Stimulated activated CD8-positive, alpha-beta memory T cell treated with anti-CD3 and anti-CD28 coated beads, Interleukin-7, amount 100 ng/mL, for 24 hours (primary cell): Measurements from ENCODE around the gene OPCML.

Experiments
- DNase-seq: peaks from one replicate; pipeline ENCODE4 v3.0.0-alpha.2; 2020; ENCODE audit warnings: low read depth

OPCML gene

GRCh38 chr11:132792341-132793140, 739.8 kb downstream of the OPCML start:
- no peak for DNase-seq

- DNase-seq: no peak
Observed at GRCh38 chr11:132790971-132791370, 741.3 kb downstream of the OPCML start.

GRCh38 chr11:132790466-132790865, 741.8 kb downstream of the OPCML start:
- DNase-seq: no peak

GRCh38 chr11:132788816-132789325, 743.4 kb downstream of the OPCML start:
- no peak for DNase-seq

GRCh38 chr11:132785878-132786277, 746.4 kb downstream of the OPCML start:
- DNase-seq: no peak

- no peak for DNase-seq
Observed at GRCh38 chr11:132784441-132784840, 747.9 kb downstream of the OPCML start.

GRCh38 chr11:132782102-132782501, 750.2 kb downstream of the OPCML start:
- DNase-seq: no peak

- DNase-seq: no peak
Observed at GRCh38 chr11:132780046-132780445, 752.3 kb downstream of the OPCML start.

GRCh38 chr11:132779497-132779896, 752.8 kb downstream of the OPCML start:
- no peak for DNase-seq

- no peak for DNase-seq
Observed at GRCh38 chr11:132777067-132777975, 755.0 kb downstream of the OPCML start.

GRCh38 chr11:132773751-132774150, 758.5 kb downstream of the OPCML start:
- DNase-seq: no peak

- no peak for DNase-seq
Observed at GRCh38 chr11:132772703-132773545, 759.4 kb downstream of the OPCML start.

GRCh38 chr11:132771746-132772145, 760.6 kb downstream of the OPCML start:
- DNase-seq: no peak

- no peak for DNase-seq
Observed at GRCh38 chr11:132770829-132771530, 761.3 kb downstream of the OPCML start.

GRCh38 chr11:132763503-132763902, 768.8 kb downstream of the OPCML start:
- no peak for DNase-seq

GRCh38 chr11:132755934-132756333, 776.4 kb downstream of the OPCML start:
- DNase-seq: no peak

GRCh38 chr11:132751516-132752250, 780.6 kb downstream of the OPCML start:
- DNase-seq: no peak

GRCh38 chr11:132746305-132746704, 786.0 kb downstream of the OPCML start:
- no peak for DNase-seq

GRCh38 chr11:132745306-132745705, 787.0 kb downstream of the OPCML start:
- DNase-seq: no peak

GRCh38 chr11:132744771-132745170, 787.5 kb downstream of the OPCML start:
- no peak for DNase-seq

- no peak for DNase-seq
Observed at GRCh38 chr11:132743601-132744000, 788.7 kb downstream of the OPCML start.
